HepG2 (cell line): Measurements from ENCODE around the gene NR3C2.

ENCODE experiments used
- CTCF ChIP-seq: sonication (generic); formaldehyde crosslinking; IDR thresholded peaks from 2 replicates; pipeline ENCODE4 v1.5.0; 2020; ENCODE audit warnings: mild to moderate bottlenecking, missing genetic modification reagents, moderate library complexity
- GTF2F1 ChIP-seq: fragments of 150-350 bp; IDR thresholded peaks from 2 replicates; pipeline ENCODE4 v1.6.1; 2014; ENCODE audit warnings: low read length
- HNRNPH1 ChIP-seq: fragments of 200-400 bp; formaldehyde crosslinking; optimal IDR thresholded peaks from 2 replicates; pipeline ENCODE3; 2017; ENCODE audit warnings: mild to moderate bottlenecking, low read depth, low read length
- HNRNPUL1 ChIP-seq: fragments of 200-400 bp; formaldehyde crosslinking; IDR thresholded peaks from 2 replicates; pipeline ENCODE4 v1.6.1; 2017; ENCODE audit warnings: low read depth, mild to moderate bottlenecking, low read length, moderate library complexity
- MNT ChIP-seq: fragments of 450-650 bp; IDR thresholded peaks from 2 replicates; pipeline ENCODE4 v1.6.1; 2016
- NFYB ChIP-seq: sonication (generic); formaldehyde crosslinking; IDR thresholded peaks from 2 replicates; pipeline ENCODE4 v1.4.0; 2020; ENCODE audit warnings: missing genetic modification reagents
- PCBP2 ChIP-seq: fragments of 200-400 bp; formaldehyde crosslinking; optimal IDR thresholded peaks from 2 replicates; pipeline ENCODE3; 2018; ENCODE audit warnings: low read length, low read depth; ENCODE audit not compliant: poor library complexity, severe bottlenecking
- REST ChIP-seq, 2 experiments: IDR thresholded peaks; 2 replicates each; pipeline ENCODE4 v1.6.1; 2011 to 2012; ENCODE audit warnings: low read length in 2 of 2, borderline replicate concordance in 1 of 2, low read depth in 1 of 2, mild to moderate bottlenecking in 1 of 2, moderate library complexity in 1 of 2
- SRF ChIP-seq: IDR thresholded peaks from 2 replicates; pipeline ENCODE4 v1.6.1; 2011; ENCODE audit warnings: mild to moderate bottlenecking, low read depth, low read length, moderate library complexity
- TEAD2 ChIP-seq: sonication (generic); formaldehyde crosslinking; IDR thresholded peaks from 2 replicates; pipeline ENCODE4 v1.9.0; 2021; ENCODE audit warnings: missing genetic modification reagents
- ZFP91 ChIP-seq: sonication (generic); formaldehyde crosslinking; IDR thresholded peaks from 2 replicates; pipeline ENCODE4 v1.9.0; 2022; ENCODE audit warnings: missing genetic modification reagents, mild to moderate bottlenecking, borderline replicate concordance
- ZNF547 ChIP-seq: sonication (generic); formaldehyde crosslinking; IDR thresholded peaks from 2 replicates; pipeline ENCODE4 v1.5.1; 2020; ENCODE audit warnings: mild to moderate bottlenecking, missing genetic modification reagents

GRCh38 chr4:148229028-148229427 lies 213.2 kb downstream of the NR3C2 start:
- TF ChIP-seq NFYB (CRISPR knock-in tag): no peak
- TF ChIP-seq TEAD2: no peak
- TF ChIP-seq MNT: no peak
- TF ChIP-seq CTCF (CRISPR knock-in tag): no peak
- no peak for TF ChIP-seq GTF2F1
- no peak for TF ChIP-seq SRF
- no peak for TF ChIP-seq HNRNPUL1
- no peak for TF ChIP-seq PCBP2
- no peak for TF ChIP-seq ZNF547 (CRISPR knock-in tag)
- no peak for TF ChIP-seq HNRNPH1
- no peak for TF ChIP-seq REST (IDR thresholded peaks at IDR 0.05; ENCODE audit: borderline replicate concordance in 1 of 2, low read depth in 1 of 2, low read length in 2 of 2)
- no peak for TF ChIP-seq ZFP91 (CRISPR knock-in tag)
